AG10803 (cell line): ENCODE data around the gene DOCK3.
"Not testable (repeated sequence)": the region's sequence is repeated elsewhere in the genome, so short reads cannot be mapped to it uniquely, and the experiment has no call there.

ENCODE experiments used
- DNase-seq: peaks from one replicate; pipeline ENCODE4 v3.0.0; 2010; ENCODE audit warnings: low read depth
- H3K4me3 ChIP-seq: 2 replicates; pipeline ENCODE4 v1.5.1; 2011; ENCODE audit warnings: mild to moderate bottlenecking, low read length, control low read depth
- TF ChIP-seq, protein P1 (sequence below): conservative IDR thresholded peaks from 2 replicates; pipeline ENCODE4 v1.5.1; 2011; ENCODE audit warnings: mild to moderate bottlenecking, low read length, control low read depth, inconsistent platforms

The DOCK3 gene

DNA sequence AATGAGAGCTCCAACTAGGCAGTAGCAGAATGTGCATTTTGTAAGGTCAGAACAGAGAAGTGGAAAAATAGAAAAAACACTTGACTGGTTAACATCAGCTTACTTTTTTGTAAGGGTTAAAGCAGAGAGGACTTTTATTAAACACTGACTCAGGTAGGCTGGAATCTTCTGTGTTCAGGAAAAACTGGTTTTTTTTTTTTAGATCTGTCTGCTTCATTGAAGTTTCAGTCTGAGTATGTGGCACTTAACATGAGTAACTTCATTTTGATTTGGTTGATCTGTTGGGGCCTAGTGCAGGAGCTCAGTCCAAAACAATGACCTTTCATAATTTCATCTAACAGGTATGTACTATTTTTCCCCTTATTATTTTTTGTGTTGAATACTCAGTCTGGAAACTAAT lies 141.1 kb downstream of the DOCK3 start:
- DNase-seq, result no peak
- no peak overlapping the region for H3K4me3 ChIP-seq
- TF ChIP-seq, protein P1, sequence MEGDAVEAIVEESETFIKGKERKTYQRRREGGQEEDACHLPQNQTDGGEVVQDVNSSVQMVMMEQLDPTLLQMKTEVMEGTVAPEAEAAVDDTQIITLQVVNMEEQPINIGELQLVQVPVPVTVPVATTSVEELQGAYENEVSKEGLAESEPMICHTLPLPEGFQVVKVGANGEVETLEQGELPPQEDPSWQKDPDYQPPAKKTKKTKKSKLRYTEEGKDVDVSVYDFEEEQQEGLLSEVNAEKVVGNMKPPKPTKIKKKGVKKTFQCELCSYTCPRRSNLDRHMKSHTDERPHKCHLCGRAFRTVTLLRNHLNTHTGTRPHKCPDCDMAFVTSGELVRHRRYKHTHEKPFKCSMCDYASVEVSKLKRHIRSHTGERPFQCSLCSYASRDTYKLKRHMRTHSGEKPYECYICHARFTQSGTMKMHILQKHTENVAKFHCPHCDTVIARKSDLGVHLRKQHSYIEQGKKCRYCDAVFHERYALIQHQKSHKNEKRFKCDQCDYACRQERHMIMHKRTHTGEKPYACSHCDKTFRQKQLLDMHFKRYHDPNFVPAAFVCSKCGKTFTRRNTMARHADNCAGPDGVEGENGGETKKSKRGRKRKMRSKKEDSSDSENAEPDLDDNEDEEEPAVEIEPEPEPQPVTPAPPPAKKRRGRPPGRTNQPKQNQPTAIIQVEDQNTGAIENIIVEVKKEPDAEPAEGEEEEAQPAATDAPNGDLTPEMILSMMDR, result no peak

DNA sequence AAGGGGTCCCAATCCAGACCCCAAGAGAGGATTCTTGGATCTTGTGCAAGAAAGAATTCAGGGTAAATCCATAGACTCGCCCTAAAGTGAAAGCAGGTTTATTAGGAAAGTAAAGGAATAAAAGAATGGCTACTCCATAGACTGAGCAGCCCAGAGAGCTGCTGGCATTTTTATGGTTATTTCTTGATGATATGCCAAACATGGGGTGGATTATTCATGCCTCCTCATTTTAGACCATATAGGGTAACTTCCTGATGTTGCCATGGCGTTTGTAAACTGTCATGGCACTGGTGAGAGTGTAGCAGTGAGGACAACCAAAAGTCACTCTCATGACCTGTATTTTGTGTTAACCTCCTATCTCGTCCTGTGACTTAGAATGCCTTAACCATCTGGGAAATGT lies 142.2 kb downstream of the DOCK3 start:
- no peak overlapping the region for H3K4me3 ChIP-seq
- no peak for DNase-seq
- TF ChIP-seq, protein P1, result no peak

DNA sequence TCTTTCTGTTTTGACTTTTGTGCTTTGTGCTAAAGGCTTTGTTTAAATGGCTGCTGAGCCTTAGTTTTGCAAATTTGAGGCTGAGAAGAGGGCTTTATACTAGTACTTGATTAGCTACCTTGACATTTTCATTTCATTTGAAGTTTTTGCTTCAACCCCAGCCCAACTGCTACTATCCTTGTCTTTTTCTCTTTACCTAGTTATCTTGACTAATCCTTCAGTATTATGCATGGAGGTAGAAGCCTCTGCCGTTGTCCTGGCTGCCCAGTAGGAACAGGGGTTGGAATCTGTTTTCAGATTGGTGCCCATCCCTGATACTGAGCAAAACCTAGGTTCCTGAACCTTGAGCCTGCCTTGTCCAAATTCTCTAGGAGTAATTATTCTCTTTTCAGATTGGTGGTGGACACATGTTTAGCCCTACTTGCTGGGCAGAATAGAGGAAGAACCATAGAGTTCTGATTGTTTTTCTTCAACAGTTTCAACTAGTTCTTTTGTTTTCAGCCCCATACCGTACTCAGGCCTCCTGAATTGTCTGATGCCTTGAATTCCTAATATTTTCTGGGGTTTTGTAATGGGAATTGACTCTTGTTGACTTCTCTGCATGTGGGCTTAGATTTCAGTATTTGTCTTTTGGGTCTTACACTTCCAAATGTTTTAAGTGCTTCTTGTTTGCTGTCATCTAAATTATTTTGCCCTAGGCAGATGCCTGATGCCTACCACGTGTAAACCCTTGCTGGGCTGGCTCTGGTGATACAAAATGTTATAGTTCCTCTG lies 143.2 kb downstream of the DOCK3 start:
- H3K4me3 ChIP-seq, result no peak overlapping the region
- DNase-seq, result no peak
- TF ChIP-seq, protein P1, result no peak

DNA sequence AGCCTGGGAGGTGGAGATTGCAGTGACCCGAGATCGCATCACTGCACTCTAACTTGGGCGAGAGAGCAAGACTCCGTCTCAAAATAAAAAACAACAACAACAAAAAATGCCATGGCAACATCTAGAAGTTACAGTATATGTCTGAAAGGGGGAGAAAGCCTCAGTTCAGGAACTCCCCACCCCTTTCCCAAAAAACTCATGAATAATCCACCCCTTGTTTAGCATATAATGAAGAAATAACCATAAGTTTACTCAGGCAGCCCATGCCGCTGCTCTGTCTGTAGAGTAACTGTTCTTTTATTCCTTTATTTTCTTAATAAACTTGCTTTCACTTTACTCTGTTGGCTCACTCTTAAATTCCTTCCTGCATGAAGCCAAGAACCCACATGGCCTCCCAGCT lies 145.2 kb downstream of the DOCK3 start:
- DNase-seq, result no peak
- TF ChIP-seq, protein P1, result no peak
- no peak overlapping the region for H3K4me3 ChIP-seq

DNA sequence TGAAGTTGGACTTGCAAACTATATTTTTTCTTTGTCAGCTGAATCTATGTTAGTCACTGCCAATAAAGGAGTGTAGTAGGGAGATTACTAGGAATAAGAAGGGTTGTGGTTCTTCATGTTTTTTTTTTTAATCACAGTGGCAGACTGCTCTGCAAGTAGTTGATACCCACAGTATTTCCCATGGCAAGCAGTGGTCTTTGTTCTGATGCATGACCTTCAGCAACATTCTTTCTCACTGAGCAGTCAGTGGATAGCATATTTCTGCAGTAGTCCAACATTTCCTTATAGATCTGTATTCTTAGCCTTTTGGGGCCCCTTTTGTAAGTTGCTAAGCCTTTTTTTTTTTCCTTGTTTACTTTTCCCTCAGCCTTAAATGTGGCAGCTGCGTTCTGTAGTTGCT lies 151.1 kb downstream of the DOCK3 start:
- TF ChIP-seq, protein P1, result no peak
- H3K4me3 ChIP-seq, result no peak overlapping the region
- peak; percentile 26 for DNase-seq

DNA sequence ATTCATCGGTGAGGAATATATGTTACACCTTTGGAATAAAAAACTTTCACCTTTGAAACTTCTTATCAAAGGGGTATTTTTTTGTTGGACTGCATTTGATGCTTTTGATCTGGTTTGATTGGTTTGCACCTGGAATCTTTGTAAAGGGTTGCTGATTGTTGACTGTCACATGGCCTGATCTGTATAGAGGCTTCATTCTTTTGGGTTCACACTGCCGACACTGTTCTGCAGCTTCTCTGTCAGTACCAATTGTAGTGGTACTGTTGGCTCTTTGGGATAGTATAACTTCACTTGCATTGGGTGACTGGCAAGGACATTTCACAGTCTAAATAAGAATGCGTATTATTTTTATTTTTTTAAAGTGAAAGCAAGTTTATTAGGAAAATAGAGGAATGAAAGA lies 155.7 kb downstream of the DOCK3 start:
- H3K4me3 ChIP-seq, result no peak overlapping the region
- TF ChIP-seq, protein P1, result no peak

DNA sequence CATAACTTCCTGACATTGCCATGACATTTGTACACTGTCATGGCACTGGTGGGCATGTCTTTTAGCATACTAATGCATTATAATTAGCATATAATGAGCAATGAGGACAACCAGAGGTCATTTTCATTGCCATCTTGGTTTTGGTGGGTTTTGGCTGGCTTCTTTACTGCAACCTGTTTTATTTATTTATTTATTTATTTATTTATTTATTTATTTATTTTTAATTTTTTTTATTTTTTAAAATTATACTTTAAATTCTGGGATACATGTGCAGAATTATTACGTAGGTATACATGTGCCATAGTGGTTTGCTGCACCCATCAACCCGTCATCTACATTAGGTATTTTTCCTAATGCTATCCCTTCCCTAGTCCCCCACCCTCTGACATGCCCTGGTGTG lies 156.3 kb downstream of the DOCK3 start:
- DNase-seq, result not testable (repeated sequence)

More for the DNA sequence above, 155.7 kb downstream of the DOCK3 start:
- no peak for DNase-seq

More for the DNA sequence above, 156.3 kb downstream of the DOCK3 start:
- not testable (repeated sequence) for H3K4me3 ChIP-seq
